ENCODE measurements around the gene ZFP69.

GRCh38 chr1:40479156-40479555, 2.1 kb downstream of the ZFP69 start:
- TF ChIP-seq MYC (IDR thresholded peaks at IDR 0.05; ENCODE audit: low read depth, low read length) (no peak), CTCF (IDR thresholded peaks at IDR 0.05; ENCODE audit: low read depth, low read length) (no peak), POLR2A (IDR thresholded peaks at IDR 0.05; ENCODE audit: extremely low read depth, insufficient read length) (no peak)

Measured in NB4 (cell line).